ENCODE measurements around the gene ADAMTSL1.

Gene ADAMTSL1

GRCh38 chr9:18666986-18667772 is 193.2 kb downstream of the ADAMTSL1 start:
- DNase-seq, result no peak

- DNase-seq, result no peak
These were observed 195.0 kb downstream of the ADAMTSL1 start for GRCh38 chr9:18668944-18669343.

GRCh38 chr9:18672706-18673105 is 198.8 kb downstream of the ADAMTSL1 start:
- DNase-seq, result no peak

GRCh38 chr9:18673179-18673578 is 199.2 kb downstream of the ADAMTSL1 start:
- no peak for DNase-seq

- DNase-seq, result no peak
These were observed 201.4 kb downstream of the ADAMTSL1 start for GRCh38 chr9:18675332-18675731.

- DNase-seq, result no peak
These were observed 202.0 kb downstream of the ADAMTSL1 start for GRCh38 chr9:18675973-18676372.

GRCh38 chr9:18676525-18676924 is 202.6 kb downstream of the ADAMTSL1 start:
- DNase-seq, result no peak

- no peak for DNase-seq
These were observed 205.1 kb downstream of the ADAMTSL1 start for GRCh38 chr9:18678821-18679590.

GRCh38 chr9:18682907-18683306 is 209.0 kb downstream of the ADAMTSL1 start:
- no peak for DNase-seq

GRCh38 chr9:18683312-18683711 is 209.4 kb downstream of the ADAMTSL1 start:
- no peak for DNase-seq

GRCh38 chr9:18683851-18684250 is 209.9 kb downstream of the ADAMTSL1 start:
- no peak for DNase-seq

- no peak for DNase-seq
These were observed 210.8 kb downstream of the ADAMTSL1 start for GRCh38 chr9:18684593-18685317.

- DNase-seq, result no peak
These were observed 214.9 kb downstream of the ADAMTSL1 start for GRCh38 chr9:18688581-18689565.

GRCh38 chr9:18689921-18690320 is 216.0 kb downstream of the ADAMTSL1 start:
- no peak for DNase-seq

- DNase-seq, result no peak
These were observed 218.3 kb downstream of the ADAMTSL1 start for GRCh38 chr9:18692268-18692667.

GRCh38 chr9:18692962-18693361 is 219.0 kb downstream of the ADAMTSL1 start:
- no peak for DNase-seq

- no peak for DNase-seq
These were observed 221.2 kb downstream of the ADAMTSL1 start for GRCh38 chr9:18694959-18695668.

GRCh38 chr9:18698992-18699391 is 225.0 kb downstream of the ADAMTSL1 start:
- DNase-seq, result no peak

GRCh38 chr9:18699764-18700163 is 225.8 kb downstream of the ADAMTSL1 start:
- DNase-seq, result no peak

- DNase-seq, result no peak
These were observed 226.8 kb downstream of the ADAMTSL1 start for GRCh38 chr9:18700714-18701113.

- no peak for DNase-seq
These were observed 229.4 kb downstream of the ADAMTSL1 start for GRCh38 chr9:18703151-18703900.
